ENCODE measurements around the gene DBP.
A peak's percentile ranks its signal among the peaks of the same experiment; 100 is the strongest.

The DBP gene

DNA sequence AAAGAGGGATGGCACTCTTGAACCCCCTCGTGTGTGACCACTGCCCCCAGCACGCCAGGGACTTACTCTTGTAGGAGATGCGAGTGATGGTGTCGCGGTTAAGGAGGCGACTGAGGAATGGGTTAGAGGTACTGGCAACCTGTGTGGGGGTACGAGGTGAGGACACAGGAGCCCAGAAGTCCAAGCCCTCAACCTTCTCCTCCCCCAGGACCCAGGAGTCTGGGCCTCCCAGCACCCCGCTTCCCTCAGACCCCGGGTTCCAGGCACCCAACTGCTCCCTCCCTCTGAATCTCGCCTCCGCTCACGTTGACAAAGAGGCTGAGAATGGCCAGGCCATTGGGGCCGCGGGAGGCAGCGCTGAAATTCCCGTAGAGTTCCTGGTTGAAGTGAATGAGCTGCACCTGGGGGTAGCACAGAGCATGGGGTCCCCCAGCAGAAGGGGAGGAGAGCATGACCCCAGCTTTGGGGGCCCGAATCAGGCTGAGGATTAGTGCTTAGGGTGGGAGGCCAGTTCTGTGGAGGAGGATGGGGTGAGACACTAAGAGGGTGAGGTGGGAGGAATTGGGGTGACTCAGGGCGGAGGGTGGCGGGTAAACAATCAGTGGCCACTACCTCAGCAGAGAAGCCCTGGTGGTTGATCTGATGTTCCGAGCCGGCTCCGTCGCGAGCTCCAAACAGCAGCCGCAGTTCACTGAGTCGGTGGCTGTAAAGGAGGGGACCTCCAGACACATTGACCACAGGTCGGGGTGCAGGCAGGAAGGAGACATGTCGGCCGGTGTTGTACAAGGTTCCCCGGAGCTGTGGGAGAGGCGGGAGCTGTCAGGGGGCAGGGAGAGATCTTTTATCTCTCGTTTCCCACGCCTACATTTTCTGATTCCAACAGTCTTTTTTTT lies 2.5 kb upstream of the DBP start:
- Histone ChIP-seq H2AFZ (ENCODE audit: insufficient read depth, low read length, poor library complexity) (no peak overlapping the region), H3K4me1 (ENCODE audit: control insufficient read depth in 1 of 2, insufficient read depth in 2 of 2, low read length in 2 of 2) (peaks cover 14 to 17% of the 10 kb centered on the region in 2 experiments), H3K14ac (ENCODE audit: low read length) (no peak overlapping the region), H2AK5ac (ENCODE audit: low read length) (no peak overlapping the region), H3K18ac (ENCODE audit: low read length) (no peak overlapping the region), H3K9me3 (ENCODE audit: insufficient read depth, low read depth, low read length) (no peaks in the 10 kb centered on the region), H2BK5ac (ENCODE audit: low read depth, low read length, poor library complexity) (no peak overlapping the region), H3K23ac (ENCODE audit: low read length) (no peak overlapping the region), H3K4me3 (ENCODE audit: low read depth, low read length) (no peak overlapping the region), H3K4me2 (ENCODE audit: low read length) (no peak overlapping the region), H3K79me2 (ENCODE audit: control insufficient read depth, insufficient read depth, low read length, poor library complexity) (no peaks in the 10 kb centered on the region), H3K36me3 (ENCODE audit: control insufficient read depth in 1 of 2, insufficient read depth in 2 of 2, low read length in 2 of 2) (no peaks in the 10 kb centered on the region), H4K91ac (ENCODE audit: low read depth, low read length) (no peak overlapping the region), H3K4ac (ENCODE audit: low read depth, low read length) (no peak overlapping the region), H2BK120ac (ENCODE audit: insufficient read depth, low read length, poor library complexity) (no peak overlapping the region), H4K8ac (ENCODE audit: low read depth, low read length) (no peak overlapping the region), H3K27ac (ENCODE audit: low read depth, low read length) (no peak overlapping the region), H2BK12ac (ENCODE audit: low read length) (no peak overlapping the region), H4K12ac (ENCODE audit: low read depth, low read length) (no peak overlapping the region), H3K27me3 (ENCODE audit: insufficient read depth, low read length) (peaks cover 15% of the 10 kb centered on the region), H3K9ac (ENCODE audit: low read length) (peak overlapping the region; percentile 26), H3K79me1 (ENCODE audit: low read length) (peaks cover under 1% of the 10 kb centered on the region)
- DNase-seq = no peak
- WGBS (ENCODE audit: extremely low coverage, insufficient coverage, insufficient read length) = no CpG with 5 or more reads among the region's 33 CpGs

GRCh38 chr19:48638831-48639381 lies 1.7 kb upstream of the DBP start:
- Histone ChIP-seq H2BK5ac (ENCODE audit: low read depth, low read length, poor library complexity) (no peak overlapping the region), H2AFZ (ENCODE audit: insufficient read depth, low read length, poor library complexity) (peak overlapping the region; percentile 8), H2BK12ac (ENCODE audit: low read length) (no peak overlapping the region), H4K91ac (ENCODE audit: low read depth, low read length) (no peak overlapping the region), H3K27ac (ENCODE audit: low read depth, low read length) (no peak overlapping the region), H3K36me3 (ENCODE audit: control insufficient read depth in 1 of 2, insufficient read depth in 2 of 2, low read length in 2 of 2) (no peaks in the 10 kb centered on the region), H3K4me2 (ENCODE audit: low read length) (no peak overlapping the region), H3K4ac (ENCODE audit: low read depth, low read length) (no peak overlapping the region), H2AK5ac (ENCODE audit: low read length) (no peak overlapping the region), H3K23ac (ENCODE audit: low read length) (no peak overlapping the region), H4K12ac (ENCODE audit: low read depth, low read length) (no peak overlapping the region), H3K79me1 (ENCODE audit: low read length) (peaks cover 3% of the 10 kb centered on the region), H3K4me3 (ENCODE audit: low read depth, low read length) (no peak overlapping the region), H3K14ac (ENCODE audit: low read length) (no peak overlapping the region), H3K9ac (ENCODE audit: low read length) (no peak overlapping the region), H2BK120ac (ENCODE audit: insufficient read depth, low read length, poor library complexity) (no peak overlapping the region), H3K79me2 (ENCODE audit: control insufficient read depth, insufficient read depth, low read length, poor library complexity) (no peaks in the 10 kb centered on the region), H3K18ac (ENCODE audit: low read length) (no peak overlapping the region), H3K4me1 (ENCODE audit: control insufficient read depth in 1 of 2, insufficient read depth in 2 of 2, low read length in 2 of 2) (peaks cover 21 to 23% of the 10 kb centered on the region in 2 experiments), H4K8ac (ENCODE audit: low read depth, low read length) (no peak overlapping the region), H3K9me3 (ENCODE audit: insufficient read depth, low read depth, low read length) (no peaks in the 10 kb centered on the region), H3K27me3 (ENCODE audit: insufficient read depth, low read length) (peaks cover 15% of the 10 kb centered on the region)
- WGBS (ENCODE audit: extremely low coverage, insufficient coverage, insufficient read length) = no CpG with 5 or more reads among the region's 16 CpGs
- no peak for DNase-seq

DNA sequence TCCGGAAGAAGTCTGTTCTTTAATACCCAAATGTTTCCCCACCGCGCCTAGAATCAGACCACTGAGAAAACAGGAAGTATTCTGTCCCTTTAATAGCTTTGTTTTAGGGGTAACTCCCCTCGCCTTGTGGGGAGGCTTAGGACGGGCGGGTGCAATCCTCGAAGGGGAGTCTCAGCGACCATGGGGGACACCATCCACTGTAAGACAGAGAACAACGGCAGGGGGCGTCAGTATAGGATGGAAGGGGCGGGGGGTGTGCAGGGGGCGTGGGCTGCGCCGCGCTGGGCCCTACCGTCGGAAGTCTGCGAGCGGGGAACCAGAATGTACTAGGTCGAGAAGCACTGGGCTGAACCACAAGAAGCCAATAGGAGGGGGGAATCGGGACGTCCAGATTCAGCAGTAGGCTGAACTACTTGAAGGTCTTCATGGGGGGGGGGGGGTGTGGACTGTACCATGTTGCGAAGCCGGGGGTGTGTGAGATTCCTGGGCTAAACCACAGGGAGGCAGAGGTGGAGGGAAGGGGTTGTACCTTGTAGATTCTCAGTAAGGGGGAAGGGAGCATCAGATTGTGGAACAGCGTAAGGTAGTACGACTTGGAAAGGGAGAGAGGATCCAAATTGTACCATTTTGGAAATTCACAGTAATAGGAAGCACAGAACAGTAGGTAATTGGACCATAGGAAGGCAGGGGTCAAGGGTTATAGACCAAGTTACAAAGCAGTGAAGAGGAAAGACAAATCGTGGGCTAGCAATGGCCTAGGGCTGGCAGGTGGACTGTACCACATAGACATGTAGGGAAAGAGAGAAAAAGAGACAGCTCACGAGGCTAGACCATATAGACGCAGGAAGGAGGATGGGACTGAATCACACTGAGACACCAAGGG lies 1.0 kb upstream of the DBP start:
- Histone ChIP-seq H2BK12ac (ENCODE audit: low read length) (no peak overlapping the region), H2BK5ac (ENCODE audit: low read depth, low read length, poor library complexity) (no peak overlapping the region), H3K79me1 (ENCODE audit: low read length) (peaks cover 3% of the 10 kb centered on the region), H3K14ac (ENCODE audit: low read length) (no peak overlapping the region), H3K18ac (ENCODE audit: low read length) (no peak overlapping the region), H3K27me3 (ENCODE audit: insufficient read depth, low read length) (peaks cover 15% of the 10 kb centered on the region), H3K36me3 (ENCODE audit: control insufficient read depth in 1 of 2, insufficient read depth in 2 of 2, low read length in 2 of 2) (no peaks in the 10 kb centered on the region), H4K8ac (ENCODE audit: low read depth, low read length) (peak overlapping the region; percentile 30), H3K27ac (ENCODE audit: low read depth, low read length) (no peak overlapping the region), H3K9me3 (ENCODE audit: insufficient read depth, low read depth, low read length) (peaks cover 2% of the 10 kb centered on the region), H3K4ac (ENCODE audit: low read depth, low read length) (no peak overlapping the region), H2BK120ac (ENCODE audit: insufficient read depth, low read length, poor library complexity) (no peak overlapping the region), H3K4me2 (ENCODE audit: low read length) (peak overlapping the region; percentile 24), H4K91ac (ENCODE audit: low read depth, low read length) (no peak overlapping the region), H3K4me1 (ENCODE audit: control insufficient read depth in 1 of 2, insufficient read depth in 2 of 2, low read length in 2 of 2) (peaks cover 21 to 26% of the 10 kb centered on the region in 2 experiments), H3K9ac (ENCODE audit: low read length) (no peak overlapping the region), H4K12ac (ENCODE audit: low read depth, low read length) (no peak overlapping the region), H3K4me3 (ENCODE audit: low read depth, low read length) (no peak overlapping the region), H3K79me2 (ENCODE audit: control insufficient read depth, insufficient read depth, low read length, poor library complexity) (no peaks in the 10 kb centered on the region), H2AFZ (ENCODE audit: insufficient read depth, low read length, poor library complexity) (peak overlapping the region; percentile 42), H3K23ac (ENCODE audit: low read length) (no peak overlapping the region), H2AK5ac (ENCODE audit: low read length) (no peak overlapping the region)
- DNase-seq = peak; percentile 64 to 75
- WGBS (ENCODE audit: extremely low coverage, insufficient coverage, insufficient read length) = no CpG with 5 or more reads among the region's 29 CpGs

- Histone ChIP-seq H3K4me3 (ENCODE audit: low read depth, low read length) (no peak overlapping the region), H2AFZ (ENCODE audit: insufficient read depth, low read length, poor library complexity) (no peak overlapping the region), H3K9ac (ENCODE audit: low read length) (no peak overlapping the region), H3K14ac (ENCODE audit: low read length) (no peak overlapping the region), H4K91ac (ENCODE audit: low read depth, low read length) (no peak overlapping the region), H2AK5ac (ENCODE audit: low read length) (no peak overlapping the region), H4K12ac (ENCODE audit: low read depth, low read length) (no peak overlapping the region), H3K36me3 (ENCODE audit: control insufficient read depth in 1 of 2, insufficient read depth in 2 of 2, low read length in 2 of 2) (no peaks in the 10 kb centered on the region), H4K8ac (ENCODE audit: low read depth, low read length) (peak overlapping the region; percentile 30), H3K27me3 (ENCODE audit: insufficient read depth, low read length) (peaks cover 15% of the 10 kb centered on the region), H3K23ac (ENCODE audit: low read length) (no peak overlapping the region), H3K27ac (ENCODE audit: low read depth, low read length) (no peak overlapping the region), H3K79me2 (ENCODE audit: control insufficient read depth, insufficient read depth, low read length, poor library complexity) (no peaks in the 10 kb centered on the region), H3K4me2 (ENCODE audit: low read length) (peak overlapping the region; percentile 24), H2BK120ac (ENCODE audit: insufficient read depth, low read length, poor library complexity) (no peak overlapping the region), H3K4ac (ENCODE audit: low read depth, low read length) (no peak overlapping the region), H3K18ac (ENCODE audit: low read length) (no peak overlapping the region), H2BK12ac (ENCODE audit: low read length) (no peak overlapping the region), H3K4me1 (ENCODE audit: control insufficient read depth in 1 of 2, insufficient read depth in 2 of 2, low read length in 2 of 2) (peaks cover 21 to 32% of the 10 kb centered on the region in 2 experiments), H3K79me1 (ENCODE audit: low read length) (peaks cover 3% of the 10 kb centered on the region), H2BK5ac (ENCODE audit: low read depth, low read length, poor library complexity) (no peak overlapping the region), H3K9me3 (ENCODE audit: insufficient read depth, low read depth, low read length) (peaks cover 3% of the 10 kb centered on the region)
- peak; percentile 87 to 95 for DNase-seq
- no CpG with 5 or more reads among the region's 38 CpGs for WGBS (ENCODE audit: extremely low coverage, insufficient coverage, insufficient read length)
These were observed 319 bp upstream of the DBP start for GRCh38 chr19:48637449-48637947.

Data from trophoblast cell (in vitro differentiated cells and primary cell).